ENCODE results near the gene ZC3H12D. TPM values are rescaled to one million over a fixed set of nuclear protein-coding genes. Genes with fewer than 3 reads are reported as not detected.

The ZC3H12D gene
- total and polyA plus RNA-seq, 2 of the 13 experiments (the other 11 are each of a cell fraction or from before 2014, with no cell fraction given), result 1.2 to 2.7 TPM

GRCh38 chr6:149477544-149477943 lies 7.3 kb downstream of the ZC3H12D start (continued):
- no peak for TF ChIP-seq KLF12 (CRISPR knock-in tag; IDR thresholded peaks at IDR 0.05; ENCODE audit: borderline replicate concordance)
- no peak for TF ChIP-seq IRF9 (CRISPR knock-in tag; IDR thresholded peaks at IDR 0.05; ENCODE audit: borderline replicate concordance)
- no peak for TF ChIP-seq TAF1 (CRISPR knock-in tag; IDR thresholded peaks at IDR 0.05)
- TF ChIP-seq SATB2 (CRISPR knock-in tag; IDR thresholded peaks at IDR 0.05), result no peak
- TF ChIP-seq ZNF672 (CRISPR knock-in tag; IDR thresholded peaks at IDR 0.05), result no peak

DNA sequence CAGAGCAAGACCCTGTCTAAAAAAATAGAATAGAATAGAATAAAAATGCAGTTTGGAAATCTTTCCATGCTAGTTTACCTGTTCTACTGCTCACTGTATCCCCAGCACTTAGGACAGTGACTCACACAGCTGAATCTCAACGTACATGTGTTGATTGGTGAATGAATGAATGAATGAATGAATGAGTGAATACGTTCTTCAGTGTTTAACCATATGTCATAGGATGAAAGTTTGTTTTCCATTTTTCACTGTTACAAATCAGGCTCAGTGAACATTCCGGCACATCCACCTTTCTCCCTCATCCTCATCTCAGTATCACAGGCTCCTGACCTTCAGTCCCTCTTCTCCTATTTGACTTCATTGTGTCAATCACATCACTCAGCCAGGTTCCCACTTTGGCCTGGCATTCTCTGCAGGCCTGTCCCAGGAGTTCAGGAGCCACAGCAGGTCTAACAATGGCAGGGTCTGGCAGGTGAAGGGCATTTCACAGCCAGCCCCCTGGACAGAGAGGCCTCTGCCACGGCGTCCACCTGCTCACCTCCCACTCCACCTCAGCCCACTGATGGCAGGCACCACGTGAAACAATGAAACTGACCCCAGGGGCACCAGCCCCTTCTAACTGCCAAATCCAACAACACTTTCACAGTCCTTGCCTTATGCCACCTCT lies 7.9 kb downstream of the ZC3H12D start:
- FAIRE-seq (no peak), ATAC-seq (no peak), DNase-seq (ENCODE audit: low spot score) (no peak)
- no peak overlapping the region for H3K4me2 ChIP-seq (ENCODE audit: low read depth, low read length)
- no peak overlapping the region for H3K4me3 ChIP-seq (replicated peaks in 1 of 3; ENCODE audit: insufficient read depth in 1 of 3, low read depth in 2 of 3, low read length in 3 of 3)
- H2AFZ ChIP-seq (ENCODE audit: low read length), result no peak overlapping the region
- no peak overlapping the region for H3K27ac ChIP-seq (ENCODE audit: extremely low read length, insufficient read depth, low read length)
- ChIA-PET POLR2A (interaction anchor here (0.9 kb wide), 1 partner anchor 8 kb away, joined by 3 read pairs; the partner anchor contains the start of gene ZC3H12D), CTCF (ENCODE audit: low intra/inter-chr PET ratio, low total read pairs) (no interaction called here)
- peaks cover 36% of the 10 kb centered on the region for H3K4me1 ChIP-seq (ENCODE audit: insufficient read depth, low read length)
- peak; percentile 87 for TF ChIP-seq ZNF24 (IDR thresholded peaks at IDR 0.05)
- TF ChIP-seq ATM (IDR thresholded peaks at IDR 0.05; ENCODE audit: borderline replicate concordance), result no peak
- H3K27me3 ChIP-seq (ENCODE audit: control insufficient read depth in 1 of 2, insufficient read depth in 2 of 2, low read length in 2 of 2), result no peaks in the 10 kb centered on the region
- H3K9ac ChIP-seq (ENCODE audit: insufficient read depth, low read depth, low read length), result no peak overlapping the region
- no peaks in the 10 kb centered on the region for H3K36me3 ChIP-seq (replicated peaks in 1 of 2; ENCODE audit: control insufficient read depth in 1 of 2, insufficient read depth in 2 of 2, low read length in 2 of 2)
- no TSS peak for BruUV-seq (replicated peaks)
- intact Hi-C loops (cut with micrococcal nuclease; ENCODE audit: unreplicated experiment), result no loop called here
- no peaks in the 10 kb centered on the region for H4K20me1 ChIP-seq (ENCODE audit: insufficient read depth, low read length)
- H3K79me2 ChIP-seq (ENCODE audit: insufficient read depth, low read length), result no peaks in the 10 kb centered on the region
- no peaks in the 10 kb centered on the region for H3K9me3 ChIP-seq (ENCODE audit: low read length)
- in situ Hi-C loops (cut with HindIII; ENCODE audit: extremely low pct_ligation_motif_present, low pct_unique_long_range_greater_than_20kb), result no loop called here
- WGBS (ENCODE audit: low lambda C conversion rate), result 86% methylated on average over 6 of the region's 6 CpGs

Data from HepG2 (cell line).